Measurements from ENCODE around the gene BACE2.

Gene BACE2

GRCh38 chr21:41148798-41149197 lies 19.2 kb upstream of the BACE2 start:
- no peak for DNase-seq (ENCODE audit: low spot score)

GRCh38 chr21:41149199-41149598 lies 18.8 kb upstream of the BACE2 start:
- DNase-seq (ENCODE audit: low spot score) = no peak

- DNase-seq (ENCODE audit: low spot score) = no peak
Observed at GRCh38 chr21:41152147-41152546, 15.8 kb upstream of the BACE2 start.

GRCh38 chr21:41153443-41153842 lies 14.5 kb upstream of the BACE2 start:
- no peak for DNase-seq (ENCODE audit: low spot score)

GRCh38 chr21:41156142-41156541 lies 11.8 kb upstream of the BACE2 start:
- no peak for DNase-seq (ENCODE audit: low spot score)

GRCh38 chr21:41158026-41158425 lies 9.9 kb upstream of the BACE2 start:
- DNase-seq (ENCODE audit: low spot score) = no peak

- no peak for DNase-seq (ENCODE audit: low spot score)
Observed at GRCh38 chr21:41160036-41160435, 7.9 kb upstream of the BACE2 start.

GRCh38 chr21:41161428-41161827 lies 6.5 kb upstream of the BACE2 start:
- DNase-seq (ENCODE audit: low spot score) = no peak

GRCh38 chr21:41162096-41162495 lies 5.9 kb upstream of the BACE2 start:
- DNase-seq (ENCODE audit: low spot score) = no peak

- DNase-seq (ENCODE audit: low spot score) = no peak
Observed at GRCh38 chr21:41163091-41163490, 4.9 kb upstream of the BACE2 start.

- no peak for DNase-seq (ENCODE audit: low spot score)
Observed at GRCh38 chr21:41164052-41164451, 3.9 kb upstream of the BACE2 start.

GRCh38 chr21:41164981-41165655 lies 2.8 kb upstream of the BACE2 start:
- DNase-seq (ENCODE audit: low spot score) = peak; percentile 12

- no peak for DNase-seq (ENCODE audit: low spot score)
Observed at GRCh38 chr21:41166884-41167283, 1.1 kb upstream of the BACE2 start.

- peak; percentile 59 for DNase-seq (ENCODE audit: low spot score)
Observed at GRCh38 chr21:41168391-41169257, 664 bp downstream of the BACE2 start.

GRCh38 chr21:41169258-41169576 lies 1.3 kb downstream of the BACE2 start:
- no peak for DNase-seq (ENCODE audit: low spot score)

- no peak for DNase-seq (ENCODE audit: low spot score)
Observed at GRCh38 chr21:41169701-41170100, 1.7 kb downstream of the BACE2 start.

- peak; percentile 52 for DNase-seq (ENCODE audit: low spot score)
Observed at GRCh38 chr21:41170442-41170841, 2.5 kb downstream of the BACE2 start.

GRCh38 chr21:41170859-41171609 lies 3.1 kb downstream of the BACE2 start:
- DNase-seq (ENCODE audit: low spot score) = no peak

GRCh38 chr21:41175080-41175479 lies 7.1 kb downstream of the BACE2 start:
- DNase-seq (ENCODE audit: low spot score) = no peak

- no peak for DNase-seq (ENCODE audit: low spot score)
Observed at GRCh38 chr21:41176846-41177245, 8.9 kb downstream of the BACE2 start.

- no peak for DNase-seq (ENCODE audit: low spot score)
Observed at GRCh38 chr21:41180752-41181151, 12.8 kb downstream of the BACE2 start.

- DNase-seq (ENCODE audit: low spot score) = no peak
Observed at GRCh38 chr21:41182547-41182946, 14.6 kb downstream of the BACE2 start.

- no peak for DNase-seq (ENCODE audit: low spot score)
Observed at GRCh38 chr21:41183575-41183974, 15.6 kb downstream of the BACE2 start.

Measured in AG08395 (cell line).